HG02981 (cell line): ENCODE results near the gene SLC25A4.
"Not testable (repeated sequence)": the region's sequence is repeated elsewhere in the genome, so short reads cannot be mapped to it uniquely, and the experiment has no call there.

Experiments used
- ATAC-seq: cut with Tn5 transposase; IDR thresholded peaks from one replicate; pipeline ENCODE4 v1.9.1; 2021; ENCODE audit warnings: mild to moderate bottlenecking, moderate library complexity; ENCODE audit not compliant: unreplicated experiment

SLC25A4 gene

GRCh38 chr4:185171373-185172071 lies 28.5 kb downstream of the SLC25A4 start:
- ATAC-seq: peak; percentile 89

- ATAC-seq: no peak
Measured at GRCh38 chr4:185179488-185179887, 36.4 kb downstream of the SLC25A4 start.

- no peak for ATAC-seq
Measured at GRCh38 chr4:185182239-185182638, 39.2 kb downstream of the SLC25A4 start.

GRCh38 chr4:185183622-185184281 lies 40.7 kb downstream of the SLC25A4 start:
- peak; percentile 56 for ATAC-seq

GRCh38 chr4:185186769-185187168 lies 43.7 kb downstream of the SLC25A4 start:
- no peak for ATAC-seq

GRCh38 chr4:185189606-185190305 lies 46.7 kb downstream of the SLC25A4 start:
- ATAC-seq: no peak

GRCh38 chr4:185190306-185190856 lies 47.3 kb downstream of the SLC25A4 start:
- ATAC-seq: no peak

GRCh38 chr4:185192059-185192458 lies 49.0 kb downstream of the SLC25A4 start:
- peak; percentile 94 for ATAC-seq

GRCh38 chr4:185194924-185195888 lies 52.1 kb downstream of the SLC25A4 start:
- ATAC-seq: no peak

GRCh38 chr4:185196437-185196836 lies 53.4 kb downstream of the SLC25A4 start:
- ATAC-seq: no peak

GRCh38 chr4:185198189-185198588 lies 55.1 kb downstream of the SLC25A4 start:
- ATAC-seq: not testable (repeated sequence)
